Left ventricle myocardium superior (tissue), 1 donor: Measurements from ENCODE around the gene MAPK4. TPM values are rescaled to one million over a fixed set of nuclear protein-coding genes. Genes with fewer than 3 reads are reported as not detected.
"Not testable (repeated sequence)": the region's sequence is repeated elsewhere in the genome, so short reads cannot be mapped to it uniquely, and the experiment has no call there.

Experiments
- ATAC-seq: fragments of 200-7000 bp; cut with Tn5 transposase; one replicate; pipeline ENCODE4 v1.9.1; 2020; ENCODE audit warnings: mild to moderate bottlenecking, moderate library complexity
- DNase-seq: peaks from one replicate; pipeline ENCODE4 v3.0.0-alpha.2; 2020
- intact Hi-C: fragments of 100-400 bp; cut with micrococcal nuclease; formaldehyde crosslinking; loops from one replicate; pipeline ENCODE4 v1.11.0; 2022
- long read RNA-seq: library from polyadenylated mRNA; unstranded; transcript quantifications from one replicate; pipeline ENCODE4 v2.0.0, GENCODE V29; 2021
- total RNA-seq: library from RNA; stranded (reverse); fragmentation: NEBNext Ultra II Directional; extraction: Animal tissue kit (Norgen Biotek cat#: 25700); gene quantifications from one replicate; pipeline ENCODE4 v1.2.1, GENCODE V29; 2021
- donor health status: DM: no; HTN: yes; CAD: no; lungs with severe emphysema.

Gene MAPK4
- total RNA-seq: 28.8 TPM
- long read RNA-seq, partial matches to known transcripts: 15 of 21 reads
- long read RNA-seq, other reads (novel, unspliced or antisense): 6 of 21 reads

- ATAC-seq (peak; percentile 94), DNase-seq (peak; percentile 79)
- intact Hi-C loops: no loop called here
Measured at GRCh38 chr18:50559752-50560680, at the start of gene MAPK4. Gene MAPK4 (plus strand): TSS chr18:50560087. CDS start chr18:50663959, 103,872 bp downstream.

DNA sequence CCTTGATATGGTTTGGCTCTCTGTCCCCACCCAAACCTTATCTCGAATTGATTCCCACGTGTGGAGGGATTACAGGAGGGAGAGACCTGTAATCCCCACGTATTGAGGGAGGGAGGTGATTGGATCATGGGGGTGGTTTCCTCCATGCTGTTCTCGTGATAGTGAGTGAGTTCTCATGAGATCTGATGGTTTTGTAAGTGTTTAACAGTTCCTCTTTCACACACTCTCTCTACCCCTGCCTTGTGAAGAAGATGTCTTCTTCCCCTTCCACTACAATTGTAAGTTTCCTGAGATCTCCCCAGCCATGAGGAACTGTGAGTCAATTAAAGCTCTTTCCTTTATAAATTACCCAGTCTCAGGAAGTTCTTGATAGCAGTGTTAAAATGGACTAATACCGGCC lies 42.6 kb upstream of the MAPK4 start:
- intact Hi-C loops, DNase-seq, ATAC-seq: not testable (repeated sequence)

DNA sequence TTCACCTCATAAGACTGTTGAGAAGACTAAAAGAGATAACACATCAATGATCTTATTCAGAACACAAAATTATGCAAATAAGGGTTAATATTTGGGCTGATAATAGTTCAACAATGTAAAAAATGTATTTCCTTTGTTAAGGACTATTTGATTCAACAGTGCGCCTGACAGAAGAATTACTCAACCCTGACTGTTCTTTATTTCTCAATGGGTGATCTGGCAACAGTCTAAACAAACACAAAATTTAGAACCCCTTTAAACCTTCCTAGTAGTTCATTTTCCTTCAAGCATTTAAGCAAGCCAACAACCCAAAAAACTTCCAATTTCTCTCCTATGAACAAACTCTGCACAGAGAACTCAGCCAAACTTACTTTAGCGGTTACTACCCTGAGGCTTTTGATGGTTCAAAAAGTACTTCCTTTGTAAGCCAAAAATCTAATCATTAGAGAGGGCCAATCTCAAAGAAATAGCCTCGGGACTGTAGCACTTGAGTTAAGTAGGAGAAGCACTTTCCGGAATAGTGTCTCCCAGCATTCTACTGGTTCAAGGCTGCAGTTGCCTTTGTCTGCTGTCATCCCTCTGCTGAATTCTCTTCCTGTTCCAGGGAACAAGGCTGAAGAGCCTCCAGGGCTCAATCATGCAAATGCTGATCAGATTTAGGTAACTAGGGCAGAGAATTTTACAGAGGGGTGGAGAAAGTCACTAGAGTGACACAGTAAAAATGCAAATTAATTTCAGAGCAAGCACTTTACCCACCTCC lies 40.9 kb upstream of the MAPK4 start:
- DNase-seq: no peak
- intact Hi-C loops: no loop called here
- ATAC-seq: no peak

- ATAC-seq (no peak), DNase-seq (no peak)
- intact Hi-C loops: no loop called here
Measured at GRCh38 chr18:50523165-50523564, 36.7 kb upstream of the MAPK4 start.

DNA sequence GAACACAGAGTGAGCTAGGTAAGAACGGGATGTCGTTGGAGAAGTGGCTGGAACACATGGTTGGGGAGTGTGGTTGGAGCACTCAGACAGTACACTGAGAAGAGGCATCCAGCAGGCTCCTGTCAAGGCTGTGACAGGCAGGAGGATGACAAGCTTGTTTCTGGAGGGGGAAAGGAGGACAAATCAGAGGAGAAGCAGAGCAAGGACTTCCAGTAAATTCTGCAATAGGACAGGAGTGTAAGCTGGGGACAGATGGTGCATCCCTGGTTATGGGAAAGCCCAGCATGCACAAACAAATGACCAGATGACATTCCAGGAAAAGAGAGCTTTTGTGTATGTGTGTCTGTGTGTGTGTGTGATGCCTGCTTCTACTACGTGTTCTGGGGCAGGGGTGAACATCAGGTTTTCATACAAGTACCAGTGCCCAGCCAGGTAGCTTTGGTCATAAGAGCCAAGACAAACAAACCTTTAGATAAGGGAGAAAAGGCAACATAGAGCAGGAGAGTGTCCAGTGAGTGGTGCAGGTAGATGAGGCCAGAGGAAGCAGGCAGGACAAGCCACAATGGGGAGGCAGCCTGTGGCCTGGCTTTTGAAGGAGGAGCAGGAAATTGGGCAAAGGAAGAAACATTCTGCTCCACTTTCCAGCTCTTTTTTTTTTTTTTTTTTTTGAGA lies 32.1 kb upstream of the MAPK4 start:
- no peak for ATAC-seq
- no peak for DNase-seq
- intact Hi-C loops: no loop called here

DNA sequence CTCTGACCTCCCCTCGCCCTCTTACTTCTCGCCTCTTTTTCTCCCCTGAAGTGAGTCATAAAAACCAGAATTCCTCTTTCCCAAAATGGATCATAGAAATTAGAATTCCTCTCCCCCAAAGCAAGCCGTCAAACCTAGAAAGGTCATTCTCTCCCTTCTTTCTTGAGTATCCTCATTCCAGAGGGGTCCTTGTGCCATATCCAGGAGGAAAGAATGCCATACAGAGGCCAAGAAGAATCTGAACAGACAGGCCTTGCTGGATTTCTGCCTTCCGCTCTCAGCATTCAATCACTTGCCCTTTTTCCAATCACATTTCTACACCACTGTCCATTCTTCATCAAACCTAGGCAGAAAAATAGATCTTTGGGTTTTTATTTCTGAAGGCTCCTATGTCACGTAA lies 31.1 kb upstream of the MAPK4 start:
- intact Hi-C loops: no loop called here
- DNase-seq (no peak), ATAC-seq (no peak)

DNA sequence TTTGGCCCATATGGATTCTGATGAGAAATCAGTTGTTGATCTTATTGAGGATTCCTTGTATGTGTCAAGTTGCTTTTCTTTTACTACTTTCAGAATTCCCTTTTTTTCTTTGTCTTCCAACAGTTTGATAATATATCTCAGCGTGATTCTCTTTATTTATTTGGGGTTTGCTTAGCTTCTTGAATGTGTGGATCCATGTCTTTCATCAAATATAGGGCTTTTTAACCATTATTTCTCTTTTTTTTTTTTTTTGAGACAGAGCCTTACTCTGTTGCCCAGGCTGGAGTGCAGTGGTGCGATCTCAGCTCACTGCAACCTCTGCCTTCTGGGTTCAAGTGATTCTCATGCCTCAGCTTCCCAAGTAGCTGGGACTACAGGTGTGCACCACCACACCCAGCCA lies 26.1 kb upstream of the MAPK4 start:
- intact Hi-C loops, ATAC-seq, DNase-seq: not testable (repeated sequence)

- DNase-seq, intact Hi-C loops, ATAC-seq: not testable (repeated sequence)
Measured at GRCh38 chr18:50544476-50544875, 15.4 kb upstream of the MAPK4 start.

DNA sequence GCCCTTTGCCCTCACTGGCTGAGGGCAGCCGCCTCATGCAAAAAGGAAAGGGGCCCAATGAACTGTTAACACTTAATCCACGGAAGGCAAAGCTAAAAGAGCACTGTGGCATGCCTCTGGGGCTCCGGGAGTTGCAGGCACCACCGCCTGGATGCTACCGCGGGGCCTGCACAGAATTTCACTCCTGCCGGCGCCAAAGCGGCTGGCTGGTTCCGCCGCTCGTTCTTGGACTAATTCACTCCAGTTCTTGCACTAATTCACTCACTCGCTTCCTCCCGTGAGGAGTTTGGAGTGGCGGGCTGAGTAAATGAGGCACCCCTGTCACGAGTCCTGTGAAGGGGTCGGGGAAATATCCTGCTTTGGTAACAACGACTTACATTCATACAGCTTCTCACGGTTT lies 14.0 kb upstream of the MAPK4 start:
- intact Hi-C loops: no loop called here
- DNase-seq: no peak
- ATAC-seq: no peak

DNA sequence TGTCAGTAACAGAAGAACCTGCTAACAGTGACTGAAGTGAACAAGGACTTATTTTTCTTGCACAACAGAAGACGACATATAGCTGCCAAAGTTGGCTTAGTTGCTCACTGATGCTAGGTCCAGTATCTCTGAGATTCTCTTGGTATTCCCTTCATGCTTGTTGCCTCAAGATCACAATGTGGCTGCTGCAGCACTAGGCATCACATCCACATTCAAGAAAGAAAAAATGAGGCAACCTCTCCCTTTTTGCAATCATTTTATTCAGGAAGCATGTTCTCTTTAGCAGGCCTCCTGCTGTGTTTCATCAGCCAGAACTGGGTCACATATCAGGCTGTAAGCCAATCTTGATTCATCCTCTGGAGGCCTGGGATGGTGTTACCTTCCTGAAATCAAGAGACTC lies 11.7 kb upstream of the MAPK4 start:
- no peak for ATAC-seq
- intact Hi-C loops: no loop called here
- DNase-seq: no peak

DNA sequence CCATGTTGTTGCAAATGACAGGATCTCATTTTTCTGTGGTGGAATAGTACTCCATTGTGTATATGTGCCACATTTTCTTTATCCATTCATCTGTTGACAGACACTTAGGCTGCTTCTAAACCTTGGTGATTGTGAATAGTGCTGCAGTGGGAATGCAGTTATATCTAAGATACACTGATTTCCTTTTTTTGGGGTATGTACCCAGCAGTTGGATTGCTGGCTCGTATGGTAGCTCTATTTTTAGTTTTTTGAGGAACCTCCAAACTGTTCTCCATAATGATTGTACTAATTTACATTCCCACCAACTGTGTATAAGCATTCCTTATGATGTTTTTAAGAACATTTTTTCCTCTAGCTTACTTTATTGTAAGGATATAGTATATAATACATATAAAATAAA lies 8.2 kb upstream of the MAPK4 start:
- DNase-seq, ATAC-seq, intact Hi-C loops: not testable (repeated sequence)

- ATAC-seq: no peak
- intact Hi-C loops: no loop called here
- DNase-seq: no peak
Measured at GRCh38 chr18:50558157-50558556, 1.7 kb upstream of the MAPK4 start.

GRCh38 chr18:50558948-50559751 lies 737 bp upstream of the MAPK4 start:
- DNase-seq: no peak
- intact Hi-C loops: no loop called here
- peak; percentile 35 for ATAC-seq

DNA sequence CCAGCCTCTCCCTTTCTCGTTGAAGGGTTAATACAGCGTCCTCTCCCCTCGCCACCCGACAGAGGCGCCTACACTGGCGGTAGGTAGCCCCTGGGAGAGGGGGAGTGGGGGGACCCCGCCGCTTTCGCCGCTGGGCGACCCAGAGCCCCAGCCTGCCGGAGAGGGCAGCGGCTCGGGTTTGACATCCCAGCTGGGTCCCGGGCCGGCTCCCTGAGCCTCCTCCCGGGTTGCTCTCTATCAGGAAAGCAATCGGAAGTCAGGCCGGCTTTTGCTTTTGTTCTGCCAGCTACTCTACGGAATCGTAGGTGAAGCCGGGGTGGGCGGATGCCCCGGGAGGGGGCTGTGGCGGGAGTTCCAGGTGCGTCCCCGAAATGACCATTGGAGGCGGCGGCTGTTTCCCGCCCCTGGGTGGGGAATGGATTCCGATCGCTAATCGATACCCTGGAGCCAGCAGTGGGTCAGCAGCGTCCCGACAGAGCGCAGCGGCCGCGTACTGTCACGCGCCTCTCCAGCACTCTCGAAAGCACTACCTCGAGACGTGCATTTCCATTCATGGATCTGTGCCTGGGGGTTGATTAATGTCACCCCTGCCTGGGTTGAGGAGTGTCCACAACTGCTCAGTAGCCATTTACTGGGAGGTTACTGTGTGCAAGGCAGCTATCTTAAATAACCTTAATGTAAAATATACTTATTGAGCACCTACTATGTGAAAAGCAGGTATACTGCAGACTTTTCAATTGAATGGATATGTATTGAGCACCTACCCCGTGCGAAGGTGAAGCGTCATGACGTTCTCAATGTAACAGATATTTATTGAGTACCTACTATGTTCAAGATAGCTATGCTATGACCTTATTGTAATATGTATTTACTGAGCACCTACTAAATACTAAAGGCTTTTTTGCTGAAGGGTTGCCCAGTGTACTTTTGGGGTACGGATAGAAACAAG lies 1.1 kb downstream of the MAPK4 start:
- peak; percentile 35 for DNase-seq
- intact Hi-C loops: no loop called here
- ATAC-seq: peak; percentile 44

DNA sequence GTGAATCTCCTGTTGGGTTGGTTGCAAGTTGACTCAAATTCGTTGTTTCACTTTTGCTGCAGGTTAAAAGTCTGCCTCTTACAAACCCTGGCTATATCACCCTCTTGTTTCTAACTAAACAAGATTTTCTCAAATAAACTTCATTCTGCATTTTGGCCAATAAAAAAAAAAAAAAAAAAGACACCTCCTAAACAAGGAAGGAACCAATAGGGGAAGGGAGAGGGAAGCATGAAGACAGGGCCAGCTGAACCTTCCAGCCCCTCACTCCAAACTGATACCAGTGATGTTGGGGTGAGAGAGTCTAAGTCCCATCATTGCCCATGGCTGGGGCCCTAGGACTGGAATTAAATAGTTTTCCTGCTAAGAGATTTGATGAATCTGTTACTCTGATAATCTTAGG lies 2.4 kb downstream of the MAPK4 start:
- intact Hi-C loops, DNase-seq, ATAC-seq: not testable (repeated sequence)

GRCh38 chr18:50562686-50563085 lies 2.8 kb downstream of the MAPK4 start:
- intact Hi-C loops: no loop called here
- no peak for DNase-seq
- ATAC-seq: no peak

GRCh38 chr18:50563376-50563775 lies 3.5 kb downstream of the MAPK4 start:
- intact Hi-C loops: no loop called here
- no peak for DNase-seq
- ATAC-seq: no peak

- intact Hi-C loops: no loop called here
- ATAC-seq (no peak), DNase-seq (no peak)
Measured at GRCh38 chr18:50569930-50570329, 10.0 kb downstream of the MAPK4 start.
